Astrocyte of the spinal cord (primary cell): ENCODE measurements around the gene EIF4E.
"Not testable (repeated sequence)": the region's sequence is repeated elsewhere in the genome, so short reads cannot be mapped to it uniquely, and the experiment has no call there.

Source experiments
- DNase-seq: peaks from one replicate; pipeline ENCODE4 v3.0.0; 2011; ENCODE audit warnings: low read depth, low spot score
- H3K4me3 ChIP-seq: 2 replicates; pipeline ENCODE4 v1.5.1; 2011; ENCODE audit warnings: low read depth, mild to moderate bottlenecking, low read length, moderate library complexity
- CTCF ChIP-seq: IDR thresholded peaks from 2 replicates; pipeline ENCODE4 v1.5.1; 2012; ENCODE audit warnings: low read depth, mild to moderate bottlenecking, low read length, inconsistent platforms
- in situ Hi-C: cut with HindIII; loops from 2 replicates; pipeline ENCODE4 v1.10.0; 2017; ENCODE audit warnings: low sequenced_read_pairs

The EIF4E gene

GRCh38 chr4:98887145-98887544 is 41.8 kb downstream of the EIF4E start:
- no peak for DNase-seq
- no peak for TF ChIP-seq CTCF
- H3K4me3 ChIP-seq = no peak overlapping the region
- in situ Hi-C loops = no loop called here

- in situ Hi-C loops, DNase-seq, H3K4me3 ChIP-seq: not testable (repeated sequence)
Observed at GRCh38 chr4:98886382-98886781, 42.6 kb downstream of the EIF4E start.

GRCh38 chr4:98880884-98881283 is 48.0 kb downstream of the EIF4E start:
- in situ Hi-C loops = not testable (repeated sequence)

GRCh38 chr4:98879515-98879914 is 49.4 kb downstream of the EIF4E start:
- H3K4me3 ChIP-seq = no peak overlapping the region
- no peak for DNase-seq
- no peak for TF ChIP-seq CTCF
- in situ Hi-C loops = no loop called here

More at GRCh38 chr4:98880884-98881283, 48.0 kb downstream of the EIF4E start:
- H3K4me3 ChIP-seq, DNase-seq: not testable (repeated sequence)

- no peak for TF ChIP-seq CTCF
- peak; percentile 65 for DNase-seq
- H3K4me3 ChIP-seq = no peak overlapping the region
- in situ Hi-C loops = no loop called here
Observed at GRCh38 chr4:98873059-98873458, 55.9 kb downstream of the EIF4E start.

GRCh38 chr4:98872120-98872906 is 56.6 kb downstream of the EIF4E start:
- DNase-seq, in situ Hi-C loops, H3K4me3 ChIP-seq: not testable (repeated sequence)

- DNase-seq = no peak
- no peak for TF ChIP-seq CTCF
- in situ Hi-C loops = no loop called here
- no peak overlapping the region for H3K4me3 ChIP-seq
Observed at GRCh38 chr4:98867648-98868047, 61.3 kb downstream of the EIF4E start.

- no peak overlapping the region for H3K4me3 ChIP-seq
- DNase-seq = no peak
- no peak for TF ChIP-seq CTCF
- in situ Hi-C loops = no loop called here
Observed at GRCh38 chr4:98865059-98865458, 63.9 kb downstream of the EIF4E start.
